GOT3 (cell line): Measurements from ENCODE around the gene TAMM41.
"Not testable (repeated sequence)": the region's sequence is repeated elsewhere in the genome, so short reads cannot be mapped to it uniquely, and the experiment has no call there.

Experiments used
- DNase-seq: peaks from one replicate; lab custom pipeline; 2025; ENCODE audit warnings: mixed read lengths; lab: John Stamatoyannopoulos, UW

The TAMM41 gene, protein sequence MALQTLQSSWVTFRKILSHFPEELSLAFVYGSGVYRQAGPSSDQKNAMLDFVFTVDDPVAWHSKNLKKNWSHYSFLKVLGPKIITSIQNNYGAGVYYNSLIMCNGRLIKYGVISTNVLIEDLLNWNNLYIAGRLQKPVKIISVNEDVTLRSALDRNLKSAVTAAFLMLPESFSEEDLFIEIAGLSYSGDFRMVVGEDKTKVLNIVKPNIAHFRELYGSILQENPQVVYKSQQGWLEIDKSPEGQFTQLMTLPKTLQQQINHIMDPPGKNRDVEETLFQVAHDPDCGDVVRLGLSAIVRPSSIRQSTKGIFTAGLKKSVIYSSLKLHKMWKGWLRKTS

GRCh38 chr3:11846281-11847266, at the start of gene TAMM41:
TAMM41 (minus strand) TSS chr3:11846885; CDS start chr3:11846636, 249 bp downstream.
- DNase-seq: peak; percentile 35

- no peak for DNase-seq
Observed at GRCh38 chr3:11878837-11879236, 32.2 kb upstream of the TAMM41 start.

DNA sequence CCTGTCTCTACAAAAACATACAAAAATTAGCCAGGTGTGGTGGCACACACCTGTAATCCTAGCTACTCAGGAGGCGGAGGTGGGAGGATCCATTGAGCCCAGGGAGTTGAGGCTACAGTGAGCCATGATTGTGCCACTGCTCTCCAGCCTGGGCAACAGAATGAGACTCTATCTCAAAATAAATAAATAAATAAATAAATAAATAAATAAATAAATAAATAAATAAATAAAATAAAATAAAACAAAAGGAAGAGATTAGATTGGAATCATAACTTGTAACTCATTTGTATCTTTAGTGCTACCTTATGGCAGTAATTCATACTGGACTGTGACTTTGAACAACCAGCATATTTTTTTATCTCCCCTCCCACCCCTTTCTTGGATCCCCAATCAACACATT, 28.0 kb upstream of the TAMM41 start:
- not testable (repeated sequence) for DNase-seq

DNA sequence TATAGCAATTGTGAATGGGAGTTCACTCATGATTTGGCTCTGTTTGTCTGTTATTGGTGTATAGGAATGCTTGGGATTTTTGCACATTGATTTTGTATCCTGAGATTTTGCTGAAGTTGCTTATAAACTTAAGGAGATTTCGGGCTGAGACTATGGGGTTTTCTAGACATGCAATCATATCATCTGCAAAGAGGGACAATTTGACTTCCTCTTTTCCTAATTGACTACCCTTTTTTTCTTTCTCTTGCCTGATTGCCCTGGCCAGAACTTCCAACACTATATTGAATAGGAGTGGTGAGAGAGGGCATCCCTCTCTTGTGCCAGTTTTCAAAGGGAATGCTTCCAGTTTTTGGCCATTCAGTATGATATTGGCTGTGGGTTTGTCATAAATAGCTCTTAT, 17.1 kb upstream of the TAMM41 start:
- not testable (repeated sequence) for DNase-seq

GRCh38 chr3:11862584-11862983, 15.9 kb upstream of the TAMM41 start:
- not testable (repeated sequence) for DNase-seq

DNA sequence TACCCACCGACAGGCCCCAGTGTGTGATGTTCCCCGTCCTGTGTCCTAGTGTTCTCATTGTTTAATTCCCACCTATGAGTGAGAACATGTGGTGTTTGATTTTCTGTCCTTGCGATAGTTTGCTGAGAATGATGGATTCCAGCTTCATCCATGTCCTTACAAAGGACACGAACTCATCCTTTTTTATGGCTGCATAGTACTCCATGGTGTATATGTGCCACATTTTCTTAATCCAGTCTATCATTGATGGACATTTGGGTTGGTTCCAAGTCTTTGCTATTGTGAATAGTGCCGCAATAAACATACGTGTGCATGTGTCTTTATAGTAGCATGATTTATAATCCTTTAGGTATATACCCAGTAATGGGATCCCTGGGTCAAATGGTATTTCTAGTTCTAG, 15.5 kb upstream of the TAMM41 start:
- not testable (repeated sequence) for DNase-seq

- not testable (repeated sequence) for DNase-seq
Observed at GRCh38 chr3:11860213-11860612, 13.5 kb upstream of the TAMM41 start.

- DNase-seq: no peak
Observed at GRCh38 chr3:11853450-11853849, 6.8 kb upstream of the TAMM41 start.

DNA sequence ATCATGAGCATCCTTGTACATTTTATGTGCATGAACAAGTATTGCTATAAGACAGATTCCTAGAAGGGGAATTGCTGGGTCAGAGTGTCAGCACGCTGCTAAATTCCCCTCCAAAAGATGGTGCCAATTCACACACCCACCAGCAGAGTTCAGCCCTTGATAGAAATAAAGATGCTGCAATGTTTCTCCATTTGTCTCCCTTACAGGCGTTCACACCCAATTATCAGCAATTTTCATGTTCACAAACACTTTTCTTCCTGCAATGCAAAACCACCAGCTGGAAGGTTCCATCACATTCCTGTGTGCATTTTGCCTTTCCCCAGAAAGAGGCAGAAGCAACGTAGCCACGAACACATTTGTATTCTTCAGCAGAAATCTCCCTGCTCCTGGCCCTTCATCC, 3.3 kb upstream of the TAMM41 start:
- DNase-seq: no peak

DNA sequence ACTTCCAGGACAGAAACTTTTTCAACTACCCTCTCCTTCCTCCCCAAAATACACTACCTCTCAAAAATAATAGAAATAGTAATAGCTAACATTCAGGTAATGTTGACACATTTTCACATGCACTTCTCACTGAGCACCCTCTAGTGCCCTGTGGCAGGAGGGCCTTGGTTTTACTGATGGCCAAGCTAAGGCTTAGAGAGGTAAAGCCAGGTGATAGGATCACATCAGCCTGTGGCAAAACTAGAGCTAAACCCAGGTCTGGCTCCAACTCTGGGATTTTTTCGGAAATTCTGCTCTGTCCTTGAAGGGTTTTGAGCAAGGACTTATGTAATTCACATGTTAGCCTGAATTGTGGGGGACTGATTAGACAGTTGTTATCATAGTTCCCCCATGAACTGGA, 922 bp upstream of the TAMM41 start:
- no peak for DNase-seq

DNA sequence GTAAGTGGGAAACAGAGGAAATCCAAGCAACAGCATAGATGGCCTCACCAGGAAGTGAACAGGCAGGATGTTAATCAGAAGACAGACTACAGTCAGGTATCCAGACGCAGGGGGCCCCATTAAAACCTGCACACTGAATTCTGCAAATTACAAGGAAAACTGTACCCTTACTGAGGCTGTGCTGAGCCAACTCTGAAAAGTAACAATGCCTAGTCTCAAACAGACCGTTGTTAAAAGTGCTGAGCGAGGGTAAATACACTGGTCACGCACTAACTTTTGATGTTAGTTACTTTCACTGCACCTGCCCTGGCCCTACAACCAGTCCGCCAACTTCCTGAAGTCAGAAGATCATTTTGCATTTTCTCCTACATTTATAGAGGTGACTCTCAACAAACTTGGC, 1.0 kb downstream of the TAMM41 start:
- no peak for DNase-seq

DNA sequence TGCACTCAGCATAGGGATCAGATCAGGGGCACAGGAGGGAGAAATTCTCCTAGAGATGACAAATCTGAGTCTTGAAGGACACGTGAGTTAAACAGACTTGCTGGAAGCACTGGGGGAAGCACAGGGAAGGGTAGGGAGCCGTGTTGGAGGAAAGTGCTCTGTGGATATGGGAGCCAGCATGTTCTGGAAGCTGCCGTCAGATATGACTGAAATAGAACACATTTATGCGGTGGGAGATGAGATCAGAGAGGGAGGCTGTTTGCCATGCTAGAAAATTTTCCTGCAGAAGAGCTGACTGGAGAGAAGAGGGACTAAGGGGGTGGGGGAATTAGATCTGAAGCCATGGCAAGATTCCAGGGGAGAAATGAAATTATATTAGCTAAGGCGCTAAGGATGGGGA, 1.8 kb downstream of the TAMM41 start:
- no peak for DNase-seq

DNA sequence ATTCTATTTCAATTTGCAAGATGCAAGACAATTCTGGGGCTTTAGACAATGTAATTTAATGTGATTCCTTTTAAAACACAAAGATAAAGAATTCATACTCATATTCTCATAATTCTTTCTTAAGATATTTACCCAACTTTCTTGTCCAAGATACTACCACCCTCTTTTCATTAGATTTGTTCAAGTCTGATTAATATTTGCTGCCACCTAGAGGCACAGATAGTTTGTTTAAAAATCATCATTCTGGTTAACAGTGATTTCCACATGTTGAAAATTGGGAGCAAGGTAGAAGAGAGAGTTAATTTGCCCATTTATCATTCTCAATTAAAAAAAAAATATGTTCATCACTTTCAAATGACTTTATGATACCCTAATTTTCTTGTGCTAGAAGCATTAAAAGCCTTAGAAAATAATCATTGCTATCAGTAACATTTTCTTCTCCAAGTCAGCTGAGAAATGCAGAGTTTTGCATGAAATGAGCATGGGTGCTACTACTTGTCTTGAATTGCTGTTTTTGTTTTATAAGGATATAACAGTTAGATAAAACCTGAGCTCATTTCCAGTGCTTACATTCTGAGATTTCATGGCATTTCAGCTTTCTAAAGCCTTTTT, 11.6 kb downstream of the TAMM41 start:
- no peak for DNase-seq

DNA sequence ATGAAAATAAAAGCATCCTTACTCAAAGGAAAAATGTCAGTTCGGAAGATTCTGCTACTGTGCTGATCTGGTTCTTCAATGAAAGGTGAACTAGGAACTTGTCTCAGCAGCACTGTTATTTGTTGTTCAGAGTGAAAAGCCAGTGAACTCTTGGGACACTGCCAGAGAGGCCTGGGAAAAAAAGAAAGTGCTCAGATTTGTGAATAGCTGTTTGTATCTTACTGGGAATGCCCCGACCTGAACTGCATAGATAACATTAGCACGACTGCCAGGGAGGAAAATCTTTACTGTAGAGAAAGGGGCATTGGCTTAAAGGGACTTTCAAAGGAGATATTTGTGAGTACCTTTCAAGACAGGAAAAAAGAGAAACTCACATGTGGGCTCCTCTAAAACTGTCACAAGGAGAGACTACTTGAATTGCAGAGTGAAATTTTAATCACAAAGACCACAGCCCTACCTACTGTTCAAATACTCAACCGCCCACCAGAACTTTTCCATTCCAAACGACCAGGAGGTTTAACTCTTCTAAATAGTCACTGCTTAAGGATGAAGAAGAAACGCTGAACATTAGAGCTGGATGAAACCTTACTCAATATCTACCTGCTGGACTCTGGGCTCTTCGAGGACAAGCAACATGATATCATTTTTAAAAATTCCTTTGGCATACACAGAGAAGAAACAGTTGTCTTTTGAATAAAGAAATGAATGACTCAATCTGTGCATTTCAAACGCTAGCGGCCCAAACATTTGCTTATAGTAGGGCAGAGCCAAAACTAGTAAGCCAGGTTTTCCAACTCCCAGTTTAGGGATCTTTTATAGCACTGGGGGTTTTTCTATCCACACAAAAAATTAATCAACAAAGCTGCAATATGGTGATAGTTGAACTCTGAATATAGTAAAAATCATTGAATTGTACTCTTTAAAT, 13.4 kb downstream of the TAMM41 start:
- no peak for DNase-seq

DNA sequence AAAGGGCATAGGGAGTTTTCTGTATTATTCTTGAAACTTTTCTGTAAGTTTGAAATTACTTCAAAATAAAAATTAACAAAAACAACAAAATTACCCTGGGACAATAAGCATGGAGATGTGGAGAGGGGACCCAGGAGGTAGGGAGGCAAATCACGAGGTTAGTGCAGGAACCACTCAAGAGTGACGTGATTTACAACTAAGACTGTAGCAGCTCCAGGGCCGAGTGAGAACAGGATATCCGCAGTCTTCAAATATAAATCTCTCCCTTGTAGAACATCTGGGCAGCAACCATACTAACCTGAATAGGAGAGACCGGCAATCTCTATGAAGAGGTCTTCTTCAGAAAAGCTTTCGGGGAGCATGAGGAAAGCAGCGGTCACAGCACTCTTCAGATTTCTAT, 17.3 kb downstream of the TAMM41 start:
- DNase-seq: no peak

DNA sequence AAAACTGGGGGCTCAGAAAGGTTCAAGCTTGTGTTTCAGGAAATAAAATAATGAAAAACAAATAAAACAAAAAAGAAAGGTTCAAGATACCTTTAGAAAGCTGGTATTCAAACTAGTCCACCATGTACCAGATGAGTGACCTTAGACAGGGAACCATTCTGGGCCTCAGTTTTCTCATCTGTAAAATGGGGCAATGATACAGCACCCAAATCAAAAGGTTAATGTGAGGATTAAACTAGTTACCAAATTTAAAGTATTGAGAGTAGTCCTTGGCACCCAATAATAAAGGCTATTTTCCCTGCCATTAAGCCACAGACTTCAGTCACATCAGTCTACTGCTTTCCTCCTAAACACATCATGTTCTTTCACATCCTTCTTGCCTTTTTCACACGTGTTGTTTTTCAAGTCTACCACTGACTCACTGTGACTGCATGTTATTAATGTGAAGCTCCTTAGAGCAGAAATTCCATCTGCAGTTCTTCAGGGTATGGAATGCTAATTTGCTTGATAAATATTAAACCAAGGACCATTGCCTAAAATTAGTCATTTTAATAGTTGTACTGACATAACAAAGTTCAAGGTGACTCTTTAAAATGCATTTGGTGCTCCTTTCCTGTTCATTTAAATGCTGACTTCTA, 19.9 kb downstream of the TAMM41 start:
- DNase-seq: no peak

GRCh38 chr3:11825301-11825700, 21.4 kb downstream of the TAMM41 start:
- no peak for DNase-seq

- no peak for DNase-seq
Observed at GRCh38 chr3:11820531-11821041, 26.1 kb downstream of the TAMM41 start.

GRCh38 chr3:11819146-11819689, 27.5 kb downstream of the TAMM41 start:
- DNase-seq: no peak

- DNase-seq: no peak
Observed at GRCh38 chr3:11818033-11818432, 28.7 kb downstream of the TAMM41 start.
